ENCODE results near the gene DDIT4L.

DNA sequence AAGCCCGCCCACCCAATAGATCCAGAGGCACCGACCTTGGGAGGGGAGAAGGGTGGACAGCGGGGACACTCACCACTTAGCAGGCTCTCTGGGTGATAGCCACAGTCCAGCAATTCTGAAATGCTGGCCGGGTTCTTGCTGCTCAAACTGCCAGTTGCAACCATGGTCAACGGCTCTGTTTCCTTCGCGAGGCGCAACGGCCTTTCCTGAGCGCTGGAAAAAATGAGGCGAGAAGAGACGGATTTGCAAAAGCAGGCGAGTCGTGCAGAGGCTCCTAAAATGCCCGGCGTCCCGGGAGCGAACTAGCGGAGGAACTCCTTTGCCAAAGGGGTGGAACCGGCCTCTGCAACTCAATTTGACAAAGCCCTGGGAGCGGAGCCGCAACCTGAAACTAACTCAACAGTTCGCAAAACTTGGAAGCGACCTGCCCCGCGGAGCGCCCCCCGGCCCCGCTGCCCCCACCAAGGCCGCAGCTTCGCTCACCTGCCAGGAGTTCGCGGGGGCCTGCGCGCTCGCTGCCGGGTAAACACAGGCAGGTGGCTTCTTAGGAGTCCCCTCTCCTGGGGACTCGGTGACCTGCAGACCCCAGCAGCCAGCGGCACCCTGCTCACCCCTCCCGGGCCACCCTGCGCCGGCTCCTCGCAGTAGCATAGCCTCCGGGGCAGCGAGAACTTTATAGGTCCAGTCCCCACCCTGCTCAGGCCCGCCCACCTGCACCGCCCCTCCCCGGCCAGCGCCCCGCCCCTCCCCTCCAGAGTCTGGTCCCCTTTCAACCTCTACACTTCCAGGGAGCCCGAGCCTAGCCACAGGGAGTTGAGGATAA is at the start of gene DDIT4L:
- no peak for TF ChIP-seq CTCF (IDR thresholded peaks at IDR 0.05 in 8 of 11, conservative IDR thresholded peaks at IDR 0.05 in 3 of 11)
- no peak for TF ChIP-seq POLR2A (IDR thresholded peaks at IDR 0.05)
